IMR-90 (cell line): ENCODE measurements around the gene ADRA2C. TPM values are rescaled to one million over a fixed set of nuclear protein-coding genes. Genes with fewer than 3 reads are reported as not detected.

Source experiments
- ATAC-seq: fragments of 200-7000 bp; cut with Tn5 transposase; 2 replicates; pipeline ENCODE4 v1.9.1; 2020; ENCODE audit warnings: low read depth, mild to moderate bottlenecking, moderate library complexity
- BruUV-seq: library from RNA; stranded (reverse); fragments of 400-500 nt; replicated peaks from 2 replicates; lab custom pipeline; 2021; lab: Mats Ljungman, UMichigan
- CTCF ChIA-PET: fragments of 300-600 bp; formaldehyde crosslinking; extraction: SDS; loops from one replicate; lab custom pipeline; 2021; ENCODE audit warnings: antibody characterized with exemption; lab: Yijun Ruan, JAX
- POLR2A ChIA-PET: fragments of 300-600 bp; sonication (Branson Sonifier 250); formaldehyde crosslinking; loops from one replicate; lab custom pipeline; 2022; ENCODE audit warnings: antibody characterized with exemption; ENCODE audit not compliant: unreplicated experiment; lab: Charles Lee
- DNase-seq: peaks from one replicate; pipeline ENCODE4 v3.0.0; 2013
- H2AFZ ChIP-seq: replicated peaks from 2 replicates; pipeline ENCODE3; 2013; ENCODE audit warnings: low read length, mild to moderate bottlenecking; ENCODE audit not compliant: poor library complexity
- H2AK5ac ChIP-seq: 2 replicates; pipeline ENCODE4 v1.6.1; 2013; ENCODE audit warnings: low read depth, low read length, inconsistent platforms
- H2AK9ac ChIP-seq: replicated peaks from 2 replicates; pipeline ENCODE3; 2013; ENCODE audit warnings: mild to moderate bottlenecking, low read depth, low read length, moderate library complexity; ENCODE audit not compliant: poor library complexity
- H2BK120ac ChIP-seq: 2 replicates; pipeline ENCODE4 v1.6.1; 2013; ENCODE audit warnings: low read depth, low read length, inconsistent platforms
- H2BK15ac ChIP-seq: 3 replicates; pipeline ENCODE4 v1.6.1; 2013; ENCODE audit warnings: low read depth, low read length, inconsistent platforms
- H2BK20ac ChIP-seq: 2 replicates; pipeline ENCODE4 v1.6.1; 2013; ENCODE audit warnings: low read depth, mild to moderate bottlenecking, inconsistent platforms, low read length, moderate library complexity
- H2BK5ac ChIP-seq: 2 replicates; pipeline ENCODE4 v1.6.1; 2013; ENCODE audit warnings: mild to moderate bottlenecking, low read depth, low read length, inconsistent platforms; ENCODE audit not compliant: poor library complexity, severe bottlenecking
- H3K14ac ChIP-seq: replicated peaks from 2 replicates; pipeline ENCODE4 v1.6.1; 2013; ENCODE audit warnings: low read depth, low read length, inconsistent platforms
- H3K18ac ChIP-seq: 2 replicates; pipeline ENCODE4 v1.6.1; 2013; ENCODE audit warnings: low read depth, low read length, control low read depth
- H3K23ac ChIP-seq: 2 replicates; pipeline ENCODE4 v1.6.1; 2013; ENCODE audit warnings: low read depth, low read length, inconsistent platforms
- H3K27ac ChIP-seq: 2 replicates; pipeline ENCODE4 v1.5.1; 2013; ENCODE audit warnings: mild to moderate bottlenecking, control low read depth, low read length; ENCODE audit not compliant: insufficient read depth
- H3K27me3 ChIP-seq: 2 replicates; pipeline ENCODE4 v1.6.1; 2013; ENCODE audit warnings: low read length; ENCODE audit not compliant: control insufficient read depth, insufficient read depth
- H3K36me3 ChIP-seq: 2 replicates; pipeline ENCODE4 v1.6.1; 2013; ENCODE audit warnings: low read length, mixed read lengths; ENCODE audit not compliant: control insufficient read depth, insufficient read depth
- H3K4ac ChIP-seq: 2 replicates; pipeline ENCODE4 v1.6.1; 2013; ENCODE audit warnings: low read depth, low read length, inconsistent platforms
- H3K4me1 ChIP-seq: 2 replicates; pipeline ENCODE4 v1.6.1; 2013; ENCODE audit warnings: low read length, mixed read lengths; ENCODE audit not compliant: control insufficient read depth, insufficient read depth
- H3K4me2 ChIP-seq: 2 replicates; pipeline ENCODE4 v1.6.1; 2013; ENCODE audit warnings: low read depth, mild to moderate bottlenecking, control low read depth, low read length, moderate library complexity
- H3K4me3 ChIP-seq: 2 replicates; pipeline ENCODE4 v1.5.1; 2013; ENCODE audit warnings: low read depth, mild to moderate bottlenecking, control low read depth, low read length, moderate library complexity; ENCODE audit not compliant: insufficient read depth
- H3K56ac ChIP-seq: 2 replicates; pipeline ENCODE4 v1.6.1; 2013; ENCODE audit warnings: low read length, inconsistent platforms; ENCODE audit not compliant: insufficient read depth; ENCODE audit errors: extremely low read depth
- H3K79me1 ChIP-seq, 2 experiments: 2 replicates each; pipeline ENCODE4 v1.6.1; 2013; ENCODE audit warnings: low read length in 2 of 2, inconsistent platforms in 1 of 2, low read depth in 1 of 2
- H3K9ac ChIP-seq: 2 replicates; pipeline ENCODE4 v1.6.1; 2013; ENCODE audit warnings: low read depth, low read length, control low read depth
- H3K9me1 ChIP-seq: 2 replicates; pipeline ENCODE4 v1.6.1; 2013; ENCODE audit warnings: low read length, inconsistent platforms; ENCODE audit not compliant: insufficient read depth
- H3K9me3 ChIP-seq: 2 replicates; pipeline ENCODE4 v1.6.1; 2013; ENCODE audit warnings: low read length; ENCODE audit not compliant: control insufficient read depth, insufficient read depth
- H4K20me1 ChIP-seq: 2 replicates; pipeline ENCODE4 v1.6.1; 2013; ENCODE audit warnings: low read length, inconsistent platforms; ENCODE audit not compliant: insufficient read depth
- H4K5ac ChIP-seq: 2 replicates; pipeline ENCODE4 v1.6.1; 2013; ENCODE audit warnings: mild to moderate bottlenecking, low read depth, low read length, control low read depth
- H4K8ac ChIP-seq, 2 experiments: 2 replicates each; pipeline ENCODE4 v1.6.1; 2013; ENCODE audit warnings: low read depth in 2 of 2, low read length in 2 of 2, control low read depth in 1 of 2, inconsistent platforms in 1 of 2
- H4K91ac ChIP-seq: 2 replicates; pipeline ENCODE4 v1.6.1; 2013; ENCODE audit warnings: low read depth, low read length, inconsistent platforms; ENCODE audit not compliant: insufficient read depth
- BHLHE40 ChIP-seq: fragments of 150-350 bp; IDR thresholded peaks from 2 replicates; pipeline ENCODE4 v1.6.1; 2016; ENCODE audit warnings: mild to moderate bottlenecking, low read depth, low read length
- CEBPB ChIP-seq: IDR thresholded peaks from 2 replicates; pipeline ENCODE4 v1.6.1; 2012; ENCODE audit warnings: low read depth, low read length, improper control_type of control experiment
- CHD1 ChIP-seq: IDR thresholded peaks from 2 replicates; pipeline ENCODE4 v1.6.1; 2012; ENCODE audit warnings: low read depth, low read length, improper control_type of control experiment
- FOS ChIP-seq: fragments of 150-350 bp; IDR thresholded peaks from 2 replicates; pipeline ENCODE4 v1.6.1; 2016; ENCODE audit warnings: low read depth, low read length
- MAFK ChIP-seq: IDR thresholded peaks from 2 replicates; pipeline ENCODE4 v1.6.1; 2012; ENCODE audit warnings: low read depth, low read length, improper control_type of control experiment
- MXI1 ChIP-seq: IDR thresholded peaks from 2 replicates; pipeline ENCODE4 v1.6.1; 2012; ENCODE audit warnings: low read depth, mild to moderate bottlenecking, low read length, moderate library complexity, borderline replicate concordance
- NFE2L2 ChIP-seq: fragments of 150-350 bp; IDR thresholded peaks from 2 replicates; pipeline ENCODE4 v1.6.1; 2016; ENCODE audit warnings: low read depth, mild to moderate bottlenecking, low read length
- POLR2A ChIP-seq: IDR thresholded peaks from 2 replicates; pipeline ENCODE4 v1.6.1; 2012; ENCODE audit warnings: mild to moderate bottlenecking, low read depth, low read length
- RAD21 ChIP-seq: IDR thresholded peaks from 2 replicates; pipeline ENCODE4 v1.6.1; 2012; ENCODE audit warnings: low read length, improper control_type of control experiment
- RCOR1 ChIP-seq: IDR thresholded peaks from 2 replicates; pipeline ENCODE4 v1.6.1; 2012; ENCODE audit warnings: mild to moderate bottlenecking, low read length, improper control_type of control experiment; ENCODE audit not compliant: insufficient replicate concordance
- RFX5 ChIP-seq: IDR thresholded peaks from 2 replicates; pipeline ENCODE4 v1.8.0; 2012; ENCODE audit warnings: low read depth, mild to moderate bottlenecking, low read length, moderate library complexity
- SMC3 ChIP-seq: fragments of 150-350 bp; IDR thresholded peaks from 2 replicates; pipeline ENCODE4 v1.6.1; 2016; ENCODE audit warnings: low read depth, mild to moderate bottlenecking, antibody characterized with exemption, low read length, moderate library complexity
- WGBS, 2 experiments: methylation state at CpG; one replicate each; pipeline versions ENCODE4 v1.1.5 to v1.1.7; 2013; ENCODE audit warnings: missing lambda C conversion rate in 2 of 2; ENCODE audit not compliant: insufficient read length in 1 of 2; ENCODE audit errors: extremely low coverage in 2 of 2; 5-methylcytosine and 5-hydroxymethylcytosine counted together
- dilution Hi-C: fragments of 300-500 bp; cut with HindIII; formaldehyde crosslinking; loops from one replicate; pipeline ENCODE4 v1.14.3; 2018; ENCODE audit warnings: low sequenced_read_pairs; ENCODE audit not compliant: unreplicated experiment
- in situ Hi-C: fragments of 300-500 bp; cut with MboI; formaldehyde crosslinking; loops from 3 replicates; pipeline ENCODE4 v1.14.3; 2019; ENCODE audit warnings: low sequenced_read_pairs, inconsistent platforms, mixed read lengths
- intact Hi-C: fragments of 100-400 bp; cut with micrococcal nuclease; formaldehyde crosslinking; loops from 2 replicates; pipeline ENCODE4 v1.10.0; 2022
- polyA plus RNA-seq, 3 experiments: library from polyadenylated mRNA; depleted of rRNA; stranded (reverse); fragments of >200 nt; gene quantifications; 2 replicates each; pipeline ENCODE4 v1.2.3, GENCODE V29; 2012; ENCODE audit warnings: low replicate concordance in 1 of 3
- total RNA-seq: library from RNA; depleted of rRNA; stranded (reverse); fragments of >200 nt; gene quantifications from 2 replicates; pipeline ENCODE4 v1.2.3, GENCODE V29; 2012
- TF ChIP-seq, protein P1 (sequence below): fragments of 150-350 bp; IDR thresholded peaks from 2 replicates; pipeline ENCODE4 v1.6.1; 2017; ENCODE audit warnings: mild to moderate bottlenecking, antibody characterized with exemption, low read length, low read depth
- TF ChIP-seq, protein P2 (sequence below): fragments of 150-350 bp; IDR thresholded peaks from 2 replicates; pipeline ENCODE4 v1.6.1; 2016; ENCODE audit warnings: low read depth, mild to moderate bottlenecking, low read length, moderate library complexity, borderline replicate concordance
- TF ChIP-seq, protein P3 (sequence below): conservative IDR thresholded peaks from 2 replicates; pipeline ENCODE4 v1.5.1; 2012; ENCODE audit warnings: mild to moderate bottlenecking, low read depth, low read length, improper control_type of control experiment

ADRA2C gene
- total and polyA plus RNA-seq, 2 of the 4 experiments (the other 2 are of a cell fraction), result under 0.01 to 0.14 TPM

DNA sequence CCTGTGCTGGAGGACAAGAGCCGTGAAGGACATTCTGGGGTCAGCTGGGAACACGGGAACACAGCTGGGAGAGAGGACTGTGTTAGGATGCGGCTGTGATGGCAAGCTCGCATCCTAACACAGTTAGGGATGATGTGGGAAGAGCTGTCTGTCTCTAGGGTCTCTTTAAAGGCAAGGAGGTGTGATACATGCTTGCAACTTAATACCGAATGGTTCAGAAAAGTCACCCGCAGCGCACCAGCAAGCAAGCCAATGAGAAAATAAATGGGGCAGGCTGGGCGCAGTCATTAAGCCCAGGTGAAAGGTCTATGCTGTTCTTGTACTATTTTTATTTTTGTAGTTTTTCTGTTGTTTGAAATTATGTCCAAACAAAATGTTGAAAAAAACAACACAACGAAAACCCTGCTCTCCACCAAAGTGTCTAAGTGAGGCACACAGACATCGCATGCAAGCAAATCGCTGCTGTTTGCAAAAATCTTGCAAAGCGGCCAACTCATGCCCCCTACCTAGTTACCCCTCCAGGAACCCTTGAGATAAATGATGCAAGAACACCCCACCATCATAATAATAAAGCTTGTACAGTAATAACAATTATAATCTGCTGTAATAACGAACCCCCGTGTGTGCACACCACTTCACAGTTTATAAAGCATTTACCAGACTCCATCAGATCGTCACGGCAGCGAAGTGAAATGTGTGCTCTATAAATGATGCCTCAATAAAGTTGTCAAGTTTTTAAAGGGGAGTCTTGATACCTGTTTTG, 17.9 kb upstream of the ADRA2C start:
- Histone ChIP-seq H3K4me2 (no peak overlapping the region), H3K18ac (no peak overlapping the region), H2AK5ac (no peak overlapping the region), H3K79me1 (no peaks in the 10 kb centered on the region), H3K36me3 (no peaks in the 10 kb centered on the region), H3K14ac (no peak overlapping the region), H3K9ac (no peak overlapping the region), H2BK20ac (no peak overlapping the region), H2BK120ac (no peak overlapping the region), H3K4ac (no peak overlapping the region), H3K9me3 (no peaks in the 10 kb centered on the region; the same call in 1 of the 2 replicates), H2AK9ac (no peak overlapping the region), H4K8ac (no peak overlapping the region), H4K5ac (no peak overlapping the region), H4K91ac (no peak overlapping the region), H3K4me3 (no peak overlapping the region), H3K27ac (no peak overlapping the region), H3K9me1 (no peaks in the 10 kb centered on the region), H3K23ac (no peak overlapping the region), H2BK15ac (no peak overlapping the region), H3K4me1 (no peaks in the 10 kb centered on the region), H4K20me1 (no peaks in the 10 kb centered on the region), H2AFZ (no peak overlapping the region), H2BK5ac (no peak overlapping the region), H3K56ac (no peak overlapping the region), H3K27me3 (peaks cover 66% of the 10 kb centered on the region)
- ChIA-PET CTCF (interaction anchor here (0.9 to 1.0 kb wide), 2 partner anchors 17 to 19 kb away, joined by 3 to 4 read pairs; no protein-coding TSS in a partner anchor), POLR2A (no interaction called here)
- no TSS peak for BruUV-seq
- ATAC-seq (no peak), DNase-seq (no peak)
- intact Hi-C loops, result no loop called here
- in situ Hi-C loops, result no loop called here
- dilution Hi-C loops, result no loop called here
- 40% methylated on average over 1 of the region's 17 CpGs; no CpG with 5 or more reads in 1 of the 2 experiments for WGBS, 2 experiments
- no peak for TF ChIP-seq RCOR1
- no peak for TF ChIP-seq RFX5
- TF ChIP-seq CEBPB, result no peak
- TF ChIP-seq BHLHE40, result no peak
- TF ChIP-seq, protein P1, sequence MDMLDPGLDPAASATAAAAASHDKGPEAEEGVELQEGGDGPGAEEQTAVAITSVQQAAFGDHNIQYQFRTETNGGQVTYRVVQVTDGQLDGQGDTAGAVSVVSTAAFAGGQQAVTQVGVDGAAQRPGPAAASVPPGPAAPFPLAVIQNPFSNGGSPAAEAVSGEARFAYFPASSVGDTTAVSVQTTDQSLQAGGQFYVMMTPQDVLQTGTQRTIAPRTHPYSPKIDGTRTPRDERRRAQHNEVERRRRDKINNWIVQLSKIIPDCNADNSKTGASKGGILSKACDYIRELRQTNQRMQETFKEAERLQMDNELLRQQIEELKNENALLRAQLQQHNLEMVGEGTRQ, result no peak
- no peak for TF ChIP-seq NFE2L2
- no peak for TF ChIP-seq CHD1
- no peak for TF ChIP-seq MXI1
- no peak for TF ChIP-seq POLR2A
- no peak for TF ChIP-seq RAD21
- TF ChIP-seq, protein P2, sequence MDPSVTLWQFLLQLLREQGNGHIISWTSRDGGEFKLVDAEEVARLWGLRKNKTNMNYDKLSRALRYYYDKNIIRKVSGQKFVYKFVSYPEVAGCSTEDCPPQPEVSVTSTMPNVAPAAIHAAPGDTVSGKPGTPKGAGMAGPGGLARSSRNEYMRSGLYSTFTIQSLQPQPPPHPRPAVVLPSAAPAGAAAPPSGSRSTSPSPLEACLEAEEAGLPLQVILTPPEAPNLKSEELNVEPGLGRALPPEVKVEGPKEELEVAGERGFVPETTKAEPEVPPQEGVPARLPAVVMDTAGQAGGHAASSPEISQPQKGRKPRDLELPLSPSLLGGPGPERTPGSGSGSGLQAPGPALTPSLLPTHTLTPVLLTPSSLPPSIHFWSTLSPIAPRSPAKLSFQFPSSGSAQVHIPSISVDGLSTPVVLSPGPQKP, result no peak
- no peak for TF ChIP-seq FOS
- no peak for TF ChIP-seq MAFK
- TF ChIP-seq SMC3, result no peak
- TF ChIP-seq, protein P3, sequence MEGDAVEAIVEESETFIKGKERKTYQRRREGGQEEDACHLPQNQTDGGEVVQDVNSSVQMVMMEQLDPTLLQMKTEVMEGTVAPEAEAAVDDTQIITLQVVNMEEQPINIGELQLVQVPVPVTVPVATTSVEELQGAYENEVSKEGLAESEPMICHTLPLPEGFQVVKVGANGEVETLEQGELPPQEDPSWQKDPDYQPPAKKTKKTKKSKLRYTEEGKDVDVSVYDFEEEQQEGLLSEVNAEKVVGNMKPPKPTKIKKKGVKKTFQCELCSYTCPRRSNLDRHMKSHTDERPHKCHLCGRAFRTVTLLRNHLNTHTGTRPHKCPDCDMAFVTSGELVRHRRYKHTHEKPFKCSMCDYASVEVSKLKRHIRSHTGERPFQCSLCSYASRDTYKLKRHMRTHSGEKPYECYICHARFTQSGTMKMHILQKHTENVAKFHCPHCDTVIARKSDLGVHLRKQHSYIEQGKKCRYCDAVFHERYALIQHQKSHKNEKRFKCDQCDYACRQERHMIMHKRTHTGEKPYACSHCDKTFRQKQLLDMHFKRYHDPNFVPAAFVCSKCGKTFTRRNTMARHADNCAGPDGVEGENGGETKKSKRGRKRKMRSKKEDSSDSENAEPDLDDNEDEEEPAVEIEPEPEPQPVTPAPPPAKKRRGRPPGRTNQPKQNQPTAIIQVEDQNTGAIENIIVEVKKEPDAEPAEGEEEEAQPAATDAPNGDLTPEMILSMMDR, result no peak
